ENCODE results near the gene GPR139.

- no peak for TF ChIP-seq NKRF (conservative IDR thresholded peaks at IDR 0.05)
- TF ChIP-seq POLR2A (IDR thresholded peaks at IDR 0.05; ENCODE audit: low read depth, low read length) = no peak
- no peak for TF ChIP-seq SREBF2 (IDR thresholded peaks at IDR 0.05; ENCODE audit: low read length)
- no peak for TF ChIP-seq CTCF (IDR thresholded peaks at IDR 0.05 in 2 of 3, conservative IDR thresholded peaks at IDR 0.05 in 1 of 3; ENCODE audit: control insufficient read depth in 2 of 3, extremely low read depth in 1 of 3, insufficient read depth in 1 of 3, low read depth in 3 of 3, low read length in 3 of 3)
- TF ChIP-seq KDM1A (IDR thresholded peaks at IDR 0.05; ENCODE audit: borderline replicate concordance) = no peak
- TF ChIP-seq YY1 (IDR thresholded peaks at IDR 0.05; ENCODE audit: low read depth, low read length) = no peak
- TF ChIP-seq NR2F1 (conservative IDR thresholded peaks at IDR 0.05) = no peak
- TF ChIP-seq CHD1 (IDR thresholded peaks at IDR 0.05; ENCODE audit: low read depth, low read length) = no peak
- TF ChIP-seq ATF7 (IDR thresholded peaks at IDR 0.05; ENCODE audit: low read depth) = no peak
- no peak for TF ChIP-seq DPF2 (IDR thresholded peaks at IDR 0.05)
These were observed 82.1 kb downstream of the GPR139 start for GRCh38 chr16:19991614-19992013.

Measured in GM12878 (cell line).